T47D (cell line): Measurements from ENCODE around the gene UBXN11.
"Not testable (repeated sequence)": the region's sequence is repeated elsewhere in the genome, so short reads cannot be mapped to it uniquely, and the experiment has no call there.

Source experiments
- DNase-seq, 2 experiments: peaks; one replicate each; pipeline versions ENCODE4 v3.0.0 to v3.0.0-alpha.2; 2011 to 2012; ENCODE audit warnings: low read depth in 1 of 2, low spot score in 1 of 2
- JUND ChIP-seq: IDR thresholded peaks from 2 replicates; pipeline ENCODE4 v1.6.1; 2012; ENCODE audit warnings: low read depth
- in situ Hi-C: cut with HindIII; loops from 2 replicates; pipeline ENCODE4 v1.10.0; 2016; ENCODE audit warnings: low sequenced_read_pairs, low pct_unique_long_range_greater_than_20kb

The UBXN11 gene

GRCh38 chr1:26307363-26307781 lies 936 bp upstream of the UBXN11 start:
- TF ChIP-seq JUND = no peak
- in situ Hi-C loops = no loop called here
- DNase-seq = no peak

DNA sequence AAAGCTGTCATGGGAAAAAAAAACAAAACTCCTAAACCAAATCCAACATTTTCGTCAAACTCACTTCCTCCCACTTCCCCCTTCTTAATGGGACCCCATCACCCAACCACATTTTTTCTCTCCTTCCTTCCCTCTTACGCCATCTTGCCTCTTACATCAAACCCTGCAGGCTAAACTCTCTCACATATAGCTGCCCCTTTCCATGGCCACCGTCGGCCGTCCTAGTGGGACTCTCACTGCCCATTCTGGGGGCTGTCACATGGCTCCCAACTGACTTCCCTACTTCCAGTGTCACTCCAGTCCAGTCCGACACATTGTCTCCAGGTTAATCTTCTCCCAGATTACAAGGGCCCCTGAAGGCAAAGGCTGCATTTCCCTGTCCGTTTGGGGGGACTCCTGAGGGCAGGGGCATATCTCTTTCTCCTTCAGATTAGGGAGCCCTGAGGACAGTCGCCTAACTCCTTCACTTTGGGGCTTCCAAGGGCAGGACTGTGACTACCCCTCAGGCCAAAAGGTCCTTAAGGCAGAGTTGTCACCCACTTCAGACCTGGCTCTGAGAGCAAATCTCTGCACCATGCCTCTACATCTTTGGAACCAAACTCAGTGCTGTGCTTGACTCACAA lies 658 bp downstream of the UBXN11 start:
- no peak for TF ChIP-seq JUND
- in situ Hi-C loops = no loop called here
- no peak for DNase-seq

DNA sequence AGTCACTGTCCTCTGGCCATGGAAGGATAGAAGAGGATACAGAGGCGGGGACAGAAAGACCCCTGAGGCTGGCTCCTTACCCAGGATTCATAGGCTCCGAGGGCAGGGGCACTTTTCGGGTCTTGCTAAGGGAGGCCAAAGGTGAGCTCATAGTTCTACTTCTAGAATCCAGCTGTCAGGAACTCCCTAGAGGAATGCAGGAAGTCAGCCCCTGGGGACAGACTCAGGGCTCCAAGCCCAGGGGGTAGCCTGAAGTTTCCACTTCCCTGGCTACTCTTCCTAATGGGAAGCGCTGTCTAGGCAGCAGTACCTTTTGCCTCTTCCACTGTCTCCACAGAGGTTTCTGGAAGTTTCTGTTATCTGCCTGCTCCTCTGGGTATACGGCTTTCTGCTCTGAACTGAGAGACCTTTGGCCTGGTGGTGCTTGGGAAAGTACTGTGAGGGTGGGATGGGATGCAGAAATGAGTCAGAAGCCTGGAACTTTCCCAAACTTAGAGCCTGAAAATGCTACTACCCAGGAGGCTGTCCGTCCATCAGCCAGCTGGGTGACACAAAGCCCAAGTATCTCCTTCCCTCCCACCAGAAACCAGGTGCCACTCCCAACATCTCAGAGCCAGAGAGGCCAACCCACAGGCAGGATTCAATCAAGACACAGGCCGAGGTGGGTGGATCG lies 3.6 kb downstream of the UBXN11 start:
- DNase-seq = no peak
- in situ Hi-C loops = no loop called here
- no peak for TF ChIP-seq JUND

DNA sequence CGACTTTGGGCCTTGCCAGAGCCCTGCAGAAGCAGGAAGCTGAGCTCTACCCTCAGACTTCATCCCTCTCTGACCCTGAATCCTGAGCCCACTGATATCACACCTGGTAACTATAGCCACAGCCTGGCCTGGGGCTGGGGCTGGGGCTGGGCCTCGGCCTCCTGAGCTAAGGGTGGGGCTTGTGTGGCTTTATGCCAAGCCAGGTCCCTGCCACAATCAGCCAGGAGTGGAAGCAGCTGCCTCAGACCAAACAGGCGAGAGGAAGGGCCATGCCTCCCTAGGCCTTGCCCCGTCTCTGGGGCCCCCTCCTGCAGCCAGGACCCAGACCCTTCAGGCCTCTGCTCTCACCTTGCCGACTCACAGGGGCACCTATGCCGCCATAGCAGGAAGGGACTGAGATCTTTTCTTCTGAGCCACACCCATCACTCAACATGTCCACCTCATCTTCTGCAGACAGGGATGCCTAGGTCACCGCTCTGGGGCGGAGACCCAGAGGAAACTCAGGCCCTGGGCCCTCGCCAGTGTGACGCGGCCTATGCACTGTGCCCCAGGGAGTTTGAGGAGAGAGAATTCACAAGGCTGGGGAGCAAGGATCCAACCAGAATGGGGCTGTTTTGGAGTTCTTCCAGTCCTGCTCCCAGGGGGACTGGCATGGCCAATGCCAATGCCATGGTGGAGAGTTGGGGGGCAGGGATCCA lies 5.7 kb downstream of the UBXN11 start:
- TF ChIP-seq JUND = no peak
- in situ Hi-C loops = no loop called here
- no peak for DNase-seq

DNA sequence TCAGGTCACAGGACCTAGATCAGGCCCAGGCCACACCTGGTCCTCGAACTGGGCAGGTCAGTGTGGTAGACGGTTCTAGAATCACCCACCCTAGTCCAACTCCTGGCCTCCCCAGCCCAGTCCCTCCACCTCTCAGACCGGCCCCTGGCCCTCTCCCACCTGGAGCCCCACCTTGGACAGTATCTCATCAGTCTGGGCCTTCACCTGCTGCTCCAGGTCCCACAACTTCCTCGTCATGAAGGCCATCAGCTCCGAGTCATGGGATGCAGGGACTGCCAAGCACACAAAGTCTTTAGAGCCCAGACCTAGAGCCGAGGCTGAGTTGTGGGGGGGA lies 8.7 kb downstream of the UBXN11 start:
- no peak for TF ChIP-seq JUND
- no peak for DNase-seq
- in situ Hi-C loops = no loop called here

GRCh38 chr1:26297057-26297790 lies 9.2 kb downstream of the UBXN11 start:
- no peak for TF ChIP-seq JUND
- DNase-seq = no peak

GRCh38 chr1:26296340-26297056 lies 9.9 kb downstream of the UBXN11 start:
- no peak for DNase-seq
- in situ Hi-C loops = no loop called here
- TF ChIP-seq JUND = no peak

More at GRCh38 chr1:26297057-26297790, 9.2 kb downstream of the UBXN11 start:
- in situ Hi-C loops = no loop called here

- no peak for DNase-seq
- TF ChIP-seq JUND = no peak
- in situ Hi-C loops = no loop called here
Observed at GRCh38 chr1:26295194-26296138, 11.0 kb downstream of the UBXN11 start.

GRCh38 chr1:26293911-26294463 lies 12.4 kb downstream of the UBXN11 start:
- TF ChIP-seq JUND = no peak
- in situ Hi-C loops = no loop called here
- no peak for DNase-seq

DNA sequence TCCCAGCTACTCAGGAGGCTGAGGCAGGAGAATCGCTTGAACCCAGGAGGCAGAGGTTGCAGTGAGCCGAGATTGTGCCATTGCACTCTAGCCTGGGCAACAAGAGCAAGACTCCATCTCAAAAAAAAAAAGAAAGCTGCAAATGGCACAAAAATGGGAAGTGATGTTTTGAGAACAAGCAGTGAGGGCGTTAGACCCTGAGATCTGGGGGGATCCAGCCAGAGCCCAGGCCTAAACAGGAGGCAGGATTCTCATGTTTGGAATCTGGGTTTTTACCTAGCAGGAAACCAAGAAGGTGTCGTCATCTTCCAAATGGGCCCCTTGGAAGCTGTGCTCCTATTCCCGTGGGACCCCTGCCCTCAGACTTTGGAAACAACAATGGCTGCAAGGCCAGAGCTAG lies 13.7 kb downstream of the UBXN11 start:
- DNase-seq, in situ Hi-C loops: not testable (repeated sequence)

- in situ Hi-C loops = no loop called here
- TF ChIP-seq JUND = no peak
- DNase-seq = no peak
Observed at GRCh38 chr1:26291939-26292338, 14.5 kb downstream of the UBXN11 start.
